Measurements from ENCODE around the gene CD300A. TPM values are rescaled to one million over a fixed set of nuclear protein-coding genes. Genes with fewer than 3 reads are reported as not detected.
A peak's percentile ranks its signal among the peaks of the same experiment; 100 is the strongest.

The CD300A gene
- total RNA-seq, 1 donor from 2014 or later: 3.9 TPM

DNA sequence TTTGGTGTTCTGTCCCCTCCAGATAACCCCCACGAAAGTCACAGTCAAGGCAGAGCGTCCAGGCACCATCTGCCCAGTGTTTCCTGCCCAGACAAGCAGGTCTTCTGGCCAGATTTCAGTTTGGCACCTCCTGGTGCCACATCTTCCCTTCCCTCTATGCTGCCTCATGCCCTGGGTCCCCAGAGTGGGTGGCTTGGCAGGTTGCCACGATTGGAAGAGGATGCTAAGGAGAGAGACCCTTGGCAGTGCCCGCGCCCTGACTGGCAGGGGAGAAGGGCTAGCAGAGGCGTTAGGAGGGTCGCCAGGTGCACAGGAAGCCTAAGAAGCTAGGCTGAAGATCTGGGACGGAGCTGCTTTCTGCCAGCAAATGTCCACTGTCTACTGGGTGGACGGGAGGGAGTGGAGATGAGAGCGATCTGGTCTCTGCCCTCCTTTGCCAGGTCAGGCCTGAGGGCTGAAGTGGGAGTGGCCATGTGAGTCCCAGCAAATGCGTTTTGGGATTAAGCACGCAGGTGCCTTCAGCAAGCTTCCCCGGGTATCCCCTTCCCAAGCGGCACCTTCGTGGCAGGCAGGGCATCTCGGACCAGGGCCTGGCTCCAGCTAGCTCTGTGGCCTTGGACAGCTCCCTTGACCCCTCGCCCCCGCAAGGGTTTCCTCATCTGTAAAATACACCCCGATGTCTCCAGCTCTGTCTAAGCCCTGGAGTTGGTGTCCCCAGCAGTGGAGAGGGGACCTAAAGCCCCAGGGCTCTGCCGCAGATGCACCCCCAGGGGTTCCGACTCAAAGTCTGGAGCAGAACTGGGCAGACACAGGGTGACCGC lies 13.4 kb upstream of the CD300A start:
- Mint-ChIP-seq H3K9me3 (ENCODE audit: low read depth) (no peaks in the 10 kb centered on the region), H3K4me1 (ENCODE audit: low read depth) (peaks cover 28% of the 10 kb centered on the region), H3K4me3 (ENCODE audit: low read depth) (peak overlapping the region; percentile 50), H3K27ac (peak overlapping the region; percentile 41), H3K36me3 (ENCODE audit: insufficient read depth) (peaks cover 9% of the 10 kb centered on the region), H3K27me3 (no peaks in the 10 kb centered on the region)
- TF ChIP-seq, protein P1, sequence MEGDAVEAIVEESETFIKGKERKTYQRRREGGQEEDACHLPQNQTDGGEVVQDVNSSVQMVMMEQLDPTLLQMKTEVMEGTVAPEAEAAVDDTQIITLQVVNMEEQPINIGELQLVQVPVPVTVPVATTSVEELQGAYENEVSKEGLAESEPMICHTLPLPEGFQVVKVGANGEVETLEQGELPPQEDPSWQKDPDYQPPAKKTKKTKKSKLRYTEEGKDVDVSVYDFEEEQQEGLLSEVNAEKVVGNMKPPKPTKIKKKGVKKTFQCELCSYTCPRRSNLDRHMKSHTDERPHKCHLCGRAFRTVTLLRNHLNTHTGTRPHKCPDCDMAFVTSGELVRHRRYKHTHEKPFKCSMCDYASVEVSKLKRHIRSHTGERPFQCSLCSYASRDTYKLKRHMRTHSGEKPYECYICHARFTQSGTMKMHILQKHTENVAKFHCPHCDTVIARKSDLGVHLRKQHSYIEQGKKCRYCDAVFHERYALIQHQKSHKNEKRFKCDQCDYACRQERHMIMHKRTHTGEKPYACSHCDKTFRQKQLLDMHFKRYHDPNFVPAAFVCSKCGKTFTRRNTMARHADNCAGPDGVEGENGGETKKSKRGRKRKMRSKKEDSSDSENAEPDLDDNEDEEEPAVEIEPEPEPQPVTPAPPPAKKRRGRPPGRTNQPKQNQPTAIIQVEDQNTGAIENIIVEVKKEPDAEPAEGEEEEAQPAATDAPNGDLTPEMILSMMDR (IDR thresholded peaks at IDR 0.05; ENCODE audit: unreplicated experiment): no peak
- no peak for DNase-seq (ENCODE audit: low spot score, unreplicated experiment)

DNA sequence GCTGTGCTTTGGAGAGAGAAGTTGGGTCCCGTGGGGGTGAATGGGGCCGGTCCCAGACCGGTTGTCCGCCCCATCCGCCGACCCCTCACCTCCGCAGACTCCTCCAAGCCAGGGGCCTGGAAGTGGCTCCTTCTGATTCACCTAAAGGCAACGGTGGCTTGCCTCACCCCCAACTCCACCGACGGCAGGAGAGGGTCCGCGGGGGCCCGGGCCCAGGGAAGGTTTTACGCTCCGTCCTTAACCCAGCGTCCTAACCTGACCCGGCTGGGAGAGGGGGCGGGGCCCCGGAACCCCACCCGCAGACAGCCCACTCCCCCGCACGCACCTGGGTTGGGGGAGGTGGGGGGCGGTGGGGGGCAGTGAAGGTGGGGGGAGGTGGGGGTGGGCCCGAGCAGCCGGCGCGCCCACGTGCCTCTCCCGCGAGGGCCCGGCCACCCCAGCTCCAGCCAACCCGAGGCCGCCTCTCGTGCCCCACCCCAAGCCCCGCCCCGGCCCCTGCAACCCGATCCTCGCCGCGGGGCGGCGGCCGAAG lies 12.7 kb upstream of the CD300A start:
- peak; percentile 85 for DNase-seq (ENCODE audit: low spot score, unreplicated experiment)
- peak overlapping the region; percentile 50 for H3K4me3 Mint-ChIP-seq (ENCODE audit: low read depth)
- H3K27me3 Mint-ChIP-seq: peaks cover 5% of the 10 kb centered on the region
- H3K27ac Mint-ChIP-seq: no peak overlapping the region
- TF ChIP-seq, protein P1 (IDR thresholded peaks at IDR 0.05; ENCODE audit: unreplicated experiment): no peak
- no peaks in the 10 kb centered on the region for H3K9me3 Mint-ChIP-seq (ENCODE audit: low read depth)
- peaks cover 28% of the 10 kb centered on the region for H3K4me1 Mint-ChIP-seq (ENCODE audit: low read depth)
- peaks cover 9% of the 10 kb centered on the region for H3K36me3 Mint-ChIP-seq (ENCODE audit: insufficient read depth)

DNA sequence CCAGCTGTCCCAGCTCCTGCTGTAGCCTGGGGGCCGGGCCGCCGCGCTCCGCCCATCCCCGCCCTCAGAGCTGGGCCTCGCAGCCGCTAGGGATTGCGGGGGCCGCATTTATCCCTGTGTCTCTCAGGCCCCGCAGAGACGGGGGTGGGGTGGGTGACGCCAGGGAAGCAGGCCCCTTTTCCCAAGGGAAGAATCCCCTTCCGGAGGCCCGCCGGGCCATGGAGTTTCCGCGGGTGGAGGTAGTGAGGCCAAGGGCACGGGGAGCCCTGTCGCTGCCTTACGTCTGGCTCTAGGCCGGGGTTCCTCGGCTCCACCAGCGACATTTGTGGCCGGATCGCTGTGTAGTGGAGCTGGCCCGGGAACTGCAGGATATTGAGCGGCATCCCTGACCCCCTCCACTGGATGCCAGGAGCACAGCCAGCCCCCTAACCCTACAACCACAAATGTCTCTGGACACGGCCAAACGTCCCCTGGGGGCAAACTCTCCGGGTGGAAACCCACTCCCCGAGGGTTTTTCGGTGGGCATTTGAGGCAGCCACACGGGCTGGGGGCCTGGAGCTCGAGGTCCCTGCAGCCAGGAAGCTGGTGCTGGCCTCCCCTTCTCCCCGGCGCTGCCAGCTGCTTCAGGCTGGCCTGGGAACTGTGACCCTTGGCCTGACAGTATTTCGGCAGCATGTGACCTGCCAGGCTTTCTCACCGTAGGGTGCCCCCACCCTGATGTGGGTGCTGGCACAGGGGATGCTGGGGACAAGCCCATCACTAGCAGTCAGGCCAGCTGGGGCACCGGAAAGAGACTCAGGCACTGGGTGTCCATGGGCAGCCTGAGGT lies 12.0 kb upstream of the CD300A start:
- peaks cover 28% of the 10 kb centered on the region for H3K4me1 Mint-ChIP-seq (ENCODE audit: low read depth)
- peak overlapping the region; percentile 55 for H3K4me3 Mint-ChIP-seq (ENCODE audit: low read depth)
- peaks cover 9% of the 10 kb centered on the region for H3K36me3 Mint-ChIP-seq (ENCODE audit: insufficient read depth)
- H3K27ac Mint-ChIP-seq: peak overlapping the region; percentile 80
- TF ChIP-seq, protein P1 (IDR thresholded peaks at IDR 0.05; ENCODE audit: unreplicated experiment): peak; percentile 10
- no peaks in the 10 kb centered on the region for H3K9me3 Mint-ChIP-seq (ENCODE audit: low read depth)
- DNase-seq (ENCODE audit: low spot score, unreplicated experiment): no peak
- peaks cover 7% of the 10 kb centered on the region for H3K27me3 Mint-ChIP-seq

DNA sequence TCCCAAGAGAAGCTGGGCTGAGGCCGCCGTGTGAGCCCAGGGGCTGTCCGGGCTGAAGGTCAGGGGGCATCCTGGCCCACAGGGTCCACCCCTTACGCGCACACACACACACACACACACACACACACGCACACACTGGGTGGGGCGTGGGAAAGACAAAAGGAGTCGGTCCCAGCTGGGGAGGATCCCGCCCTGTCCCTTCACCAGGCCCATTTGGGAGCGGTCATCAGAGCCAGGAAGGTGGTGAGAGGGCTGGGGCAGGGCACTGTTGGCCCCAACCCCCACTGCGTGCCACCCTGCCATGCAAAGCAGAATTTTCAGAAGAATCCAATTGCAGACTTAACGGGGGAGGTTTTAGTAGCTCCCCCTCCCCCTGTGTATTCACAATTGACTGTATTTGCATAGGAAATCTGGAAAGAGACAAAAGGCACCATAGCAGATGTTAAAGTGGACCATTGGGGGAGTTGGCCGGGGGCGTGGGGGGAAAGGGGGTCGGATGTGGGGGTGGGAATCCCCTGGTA lies 11.3 kb upstream of the CD300A start:
- peak overlapping the region; percentile 80 for H3K27ac Mint-ChIP-seq
- peaks cover 28% of the 10 kb centered on the region for H3K4me1 Mint-ChIP-seq (ENCODE audit: low read depth)
- DNase-seq (ENCODE audit: low spot score, unreplicated experiment): no peak
- TF ChIP-seq, protein P1 (IDR thresholded peaks at IDR 0.05; ENCODE audit: unreplicated experiment): no peak
- H3K4me3 Mint-ChIP-seq (ENCODE audit: low read depth): peak overlapping the region; percentile 38
- peaks cover 5% of the 10 kb centered on the region for H3K36me3 Mint-ChIP-seq (ENCODE audit: insufficient read depth)
- H3K27me3 Mint-ChIP-seq: peaks cover 7% of the 10 kb centered on the region
- no peaks in the 10 kb centered on the region for H3K9me3 Mint-ChIP-seq (ENCODE audit: low read depth)

DNA sequence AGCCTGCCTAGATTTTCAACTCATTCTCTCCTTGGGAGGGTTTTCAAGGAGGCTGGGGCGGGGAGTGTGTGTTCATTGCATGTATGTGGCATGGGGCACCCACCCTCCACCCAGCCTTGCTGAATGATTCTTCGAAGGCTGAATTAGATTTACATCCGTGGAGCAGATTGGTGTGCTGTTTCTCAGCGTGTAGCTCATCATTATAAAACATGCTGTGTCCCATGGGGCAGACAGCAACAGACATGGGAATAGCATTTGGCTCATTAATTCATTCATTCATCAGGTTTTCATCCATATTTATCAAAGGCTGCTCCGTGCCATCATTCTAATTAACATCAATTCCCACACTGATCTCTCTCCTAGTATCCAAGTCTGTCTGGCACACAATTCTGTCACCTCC lies 10.6 kb upstream of the CD300A start:
- no peak for DNase-seq (ENCODE audit: low spot score, unreplicated experiment)
- no peaks in the 10 kb centered on the region for H3K9me3 Mint-ChIP-seq (ENCODE audit: low read depth)
- TF ChIP-seq, protein P1 (IDR thresholded peaks at IDR 0.05; ENCODE audit: unreplicated experiment): no peak
- H3K27ac Mint-ChIP-seq: no peak overlapping the region
- peaks cover 28% of the 10 kb centered on the region for H3K4me1 Mint-ChIP-seq (ENCODE audit: low read depth)
- H3K4me3 Mint-ChIP-seq (ENCODE audit: low read depth): peak overlapping the region; percentile 29
- peaks cover 2% of the 10 kb centered on the region for H3K36me3 Mint-ChIP-seq (ENCODE audit: insufficient read depth)
- H3K27me3 Mint-ChIP-seq: peaks cover 7% of the 10 kb centered on the region

All from progenitor cell of endocrine pancreas (in vitro differentiated cells).